GM04504 (cell line): ENCODE data around the gene ARHGAP6.

Experiments used
- DNase-seq: peaks from one replicate; pipeline ENCODE4 v3.0.0-alpha.2; 2012; ENCODE audit warnings: low read depth

ARHGAP6 gene

DNA sequence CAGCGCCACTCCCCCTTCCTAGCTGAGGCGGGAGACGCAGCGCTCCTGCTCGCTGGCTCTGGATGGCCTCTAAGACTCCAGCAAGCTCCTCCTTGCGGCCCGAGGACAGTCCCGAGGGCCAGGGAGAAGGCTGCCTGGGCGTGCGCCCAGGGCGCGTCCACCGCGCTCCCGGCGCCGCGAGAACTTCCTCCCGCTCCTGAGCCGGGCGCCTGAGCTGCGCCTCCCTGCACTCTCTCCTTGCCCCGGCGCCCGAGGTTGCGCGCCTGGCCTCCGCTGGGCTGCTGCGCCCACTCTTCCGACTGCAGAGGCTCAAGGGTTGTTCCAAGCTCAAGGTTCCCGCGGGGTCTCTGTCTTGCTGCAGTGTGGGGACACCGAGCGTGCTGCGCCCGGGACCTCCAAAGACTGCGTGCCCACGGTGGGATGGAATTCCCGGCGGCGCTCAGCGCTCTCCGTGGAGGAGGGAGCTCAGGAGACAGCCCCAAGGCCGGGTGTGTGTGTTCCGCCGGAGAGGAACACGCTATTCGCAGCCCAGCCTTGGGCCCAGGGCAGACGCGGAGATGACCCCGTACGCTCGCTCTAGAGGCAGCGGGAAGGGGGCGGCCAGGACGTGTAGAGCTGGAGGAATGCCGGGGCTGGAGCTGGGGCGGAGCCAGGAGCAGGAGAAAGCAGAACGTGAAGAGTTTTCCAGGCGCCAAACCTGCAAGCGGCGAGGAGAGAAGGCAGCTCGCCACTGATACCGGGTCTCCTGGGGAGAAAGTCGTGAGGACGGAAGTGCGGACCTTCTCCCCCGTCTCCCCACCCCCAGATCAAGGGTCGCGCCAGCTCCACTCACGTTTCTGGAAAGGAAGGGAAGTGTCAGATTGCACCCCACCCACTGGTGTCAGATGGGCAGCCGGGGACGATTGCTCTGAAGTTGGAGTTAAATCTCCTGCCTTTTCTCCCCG is at the start of gene ARHGAP6:
TSS of gene ARHGAP6 (minus strand) at position 753 of the 944 bp plus-strand sequence. CDS start 1,092 bp downstream, outside the sequence.
- DNase-seq = peak; percentile 24

- DNase-seq = peak; percentile 1
Observed at GRCh38 chrX:11704725-11705495, 39.2 kb upstream of the ARHGAP6 start.

- no peak for DNase-seq
Observed at GRCh38 chrX:11703855-11704254, 38.1 kb upstream of the ARHGAP6 start.

- no peak for DNase-seq
Observed at GRCh38 chrX:11702965-11703631, 37.4 kb upstream of the ARHGAP6 start.

DNA sequence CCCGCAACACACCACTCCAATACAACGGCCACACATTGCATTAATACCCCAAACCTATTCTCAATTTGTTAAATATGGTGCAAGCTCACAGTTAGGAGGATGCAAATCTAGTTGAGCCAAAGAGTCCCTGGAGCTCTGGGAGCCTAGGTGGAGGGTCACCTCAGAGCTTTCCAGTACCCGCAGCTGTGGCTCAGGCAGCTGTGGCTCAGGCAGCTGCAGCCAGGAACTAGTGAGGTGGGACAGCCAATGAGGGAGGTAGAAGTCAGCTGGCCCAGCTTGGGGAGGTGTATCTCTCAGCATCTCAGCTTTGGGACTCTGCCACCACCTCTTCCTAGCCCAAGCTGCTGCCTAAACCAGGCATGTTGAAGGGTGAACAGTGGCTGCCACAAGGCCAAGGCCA is 36.7 kb upstream of the ARHGAP6 start:
- DNase-seq = no peak

DNA sequence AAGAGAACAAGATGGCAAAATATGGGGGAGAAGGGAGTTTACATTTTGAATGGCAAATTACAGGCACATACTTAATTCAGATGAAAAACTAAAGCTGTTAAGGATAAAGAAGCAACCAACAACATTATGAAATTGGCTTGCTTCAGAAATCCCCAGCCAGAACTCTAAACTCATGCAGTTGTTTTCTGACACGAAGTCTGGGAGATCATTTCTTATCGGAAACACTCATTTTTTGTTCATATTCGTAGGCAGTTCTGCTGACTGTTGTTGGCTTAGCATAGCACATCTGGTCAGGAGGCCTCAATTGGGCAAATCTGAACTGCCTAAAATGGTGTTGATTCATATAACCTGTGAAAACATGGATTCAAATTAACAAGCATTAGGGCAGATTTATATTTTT is 33.0 kb upstream of the ARHGAP6 start:
- DNase-seq = no peak

DNA sequence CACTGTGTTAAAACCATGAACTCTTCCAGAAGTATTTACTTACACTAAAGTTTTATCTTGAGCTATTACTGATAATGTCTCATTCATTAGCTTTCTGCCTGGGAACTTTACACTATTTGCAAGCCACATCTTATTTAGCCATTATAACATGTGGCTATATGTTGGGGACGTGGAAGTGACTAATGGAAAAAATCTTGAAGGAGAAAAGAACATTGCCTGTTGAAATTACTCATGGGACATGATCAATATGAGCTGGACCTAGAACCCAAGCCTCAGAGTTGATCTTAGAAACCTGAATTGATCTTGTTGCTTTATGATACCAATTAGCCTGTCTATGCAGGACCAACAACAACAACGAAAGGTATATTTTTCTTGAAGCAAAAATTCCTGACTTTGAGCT is 22.5 kb upstream of the ARHGAP6 start:
- DNase-seq = no peak

- DNase-seq = no peak
Observed at GRCh38 chrX:11687157-11687556, 21.4 kb upstream of the ARHGAP6 start.

- no peak for DNase-seq
Observed at GRCh38 chrX:11683057-11683456, 17.3 kb upstream of the ARHGAP6 start.

- DNase-seq = no peak
Observed at GRCh38 chrX:11678158-11678557, 12.4 kb upstream of the ARHGAP6 start.

DNA sequence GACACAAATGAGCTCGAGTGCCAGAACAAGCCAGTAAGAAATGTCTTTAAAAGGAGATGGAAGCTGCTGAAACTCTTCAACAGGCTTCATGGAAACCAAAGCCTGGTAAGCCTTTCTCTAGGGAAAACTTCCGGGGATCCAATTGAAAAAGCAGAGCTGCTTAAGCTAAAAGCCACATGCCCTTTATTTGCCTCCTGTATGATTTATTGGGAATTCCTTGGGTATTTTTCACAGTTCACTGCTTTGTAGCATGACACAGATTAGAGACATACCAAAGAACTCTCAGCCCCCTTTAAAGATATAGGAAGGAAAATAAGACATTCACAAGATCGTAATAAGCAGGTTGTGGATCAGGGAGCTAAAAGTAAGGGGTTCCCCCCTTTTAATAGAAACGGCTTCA is 6.5 kb upstream of the ARHGAP6 start:
- DNase-seq = no peak

DNA sequence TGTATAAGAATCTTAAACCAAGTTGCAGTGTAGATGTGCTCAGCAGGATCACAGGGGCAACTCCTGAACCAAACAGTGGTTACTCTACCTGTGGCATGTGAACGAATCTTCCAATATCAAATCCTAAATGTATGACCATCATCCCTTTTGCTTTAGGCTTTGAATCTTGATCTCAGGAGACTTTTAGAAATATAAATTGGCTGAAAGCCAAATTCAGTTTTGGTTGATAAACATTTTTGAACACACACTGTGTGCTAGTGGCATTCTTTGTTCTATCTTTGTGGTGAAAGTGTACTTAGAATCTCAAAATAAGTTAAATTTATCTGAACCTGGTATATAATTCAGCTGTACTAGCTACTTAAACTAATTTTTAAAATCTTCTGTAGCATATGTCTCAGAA is 4.6 kb upstream of the ARHGAP6 start:
- no peak for DNase-seq

GRCh38 chrX:11666952-11667685 is 1.4 kb upstream of the ARHGAP6 start:
- no peak for DNase-seq

DNA sequence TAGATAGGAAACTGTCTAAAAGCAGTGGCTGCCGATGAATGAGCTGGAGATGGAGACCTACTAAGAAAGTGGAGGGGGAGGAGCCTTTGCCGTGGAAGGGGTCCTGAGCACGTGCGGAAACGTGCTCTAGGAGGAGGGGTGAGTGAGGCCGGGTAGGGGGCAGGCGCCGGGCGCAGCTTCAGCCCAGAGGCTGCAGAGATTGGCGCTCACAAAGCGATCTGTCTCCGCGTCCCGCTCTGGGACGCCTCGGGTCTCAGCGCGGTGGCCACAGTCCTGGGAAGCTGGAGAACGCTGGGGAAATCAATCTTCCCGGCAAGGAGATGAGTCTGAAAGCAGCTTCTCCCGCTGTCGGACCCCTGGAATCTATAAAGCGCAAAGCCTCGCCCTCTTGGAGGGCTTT is 444 bp upstream of the ARHGAP6 start:
- no peak for DNase-seq

GRCh38 chrX:11664211-11665167 is 1.2 kb downstream of the ARHGAP6 start:
- DNase-seq = no peak

DNA sequence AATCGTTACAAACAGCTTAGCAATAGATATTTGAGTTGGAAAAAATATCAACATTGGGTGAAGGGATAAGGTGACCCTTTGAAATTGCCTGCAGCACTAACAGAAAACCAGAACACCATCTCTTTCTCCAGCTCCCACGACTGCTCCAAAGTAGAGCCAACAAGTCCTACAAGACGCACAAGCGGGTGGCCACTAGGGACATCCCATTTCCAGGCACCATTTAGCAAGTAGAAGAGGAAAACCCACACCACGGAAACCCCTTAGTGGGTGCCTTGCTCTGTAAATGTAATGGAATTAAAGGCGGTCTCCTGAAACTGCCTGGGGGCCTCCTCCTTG is 1.9 kb downstream of the ARHGAP6 start:
- DNase-seq = no peak

DNA sequence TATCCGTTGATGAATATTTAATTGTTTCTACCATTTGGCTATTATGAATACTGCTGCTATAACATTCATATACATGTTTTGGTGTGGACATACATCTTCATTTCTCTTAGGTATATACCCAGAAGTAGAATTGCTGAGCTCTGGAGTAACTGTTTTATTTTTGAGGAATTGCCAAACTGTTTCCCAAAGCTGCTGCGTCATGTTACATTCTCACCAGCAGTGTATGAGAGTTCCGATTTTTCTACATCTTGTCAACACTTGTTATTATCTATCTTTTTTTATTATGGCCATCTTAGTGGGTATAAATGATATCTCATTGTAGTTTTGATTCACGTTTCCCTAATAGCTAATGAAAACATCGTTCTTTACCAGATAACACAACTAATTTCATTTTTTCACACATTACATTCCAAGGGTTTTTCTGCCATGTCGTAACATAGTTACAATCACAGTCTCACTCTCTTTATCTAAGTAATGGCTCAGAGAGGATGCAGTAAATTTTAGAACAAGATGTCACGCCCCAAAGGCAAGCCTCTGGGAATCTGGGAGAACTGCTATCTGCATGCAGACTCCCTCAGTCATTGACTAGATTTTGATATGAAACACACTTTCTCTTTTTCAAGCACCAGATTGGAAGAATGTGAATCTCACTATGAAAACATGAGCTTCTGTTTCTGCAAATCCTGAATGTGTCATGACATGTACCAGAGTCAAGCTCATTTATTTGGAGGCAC is 10.3 kb downstream of the ARHGAP6 start:
- no peak for DNase-seq

GRCh38 chrX:11648705-11649519 is 16.8 kb downstream of the ARHGAP6 start:
- DNase-seq = no peak

- no peak for DNase-seq
Observed at GRCh38 chrX:11647138-11647537, 18.6 kb downstream of the ARHGAP6 start.
